Activated CD8-positive, alpha-beta T cell treated with anti-CD3 and anti-CD28 coated beads, Interleukin-2, amount 10 ng/mL, durations not matched to agents 7 days and 5 days (primary cell): ENCODE measurements around the gene CRKL. TPM values are rescaled to one million over a fixed set of nuclear protein-coding genes. Genes with fewer than 3 reads are reported as not detected.

Source experiments
- ATAC-seq: fragments of 150-1000 bp; cut with Tn5 transposase; one replicate; pipeline ENCODE4 v1.10.0; 2021; ENCODE audit warnings: moderate library complexity
- CTCF ChIA-PET: fragments of 350-600 bp; sonication (Branson Sonifier 250); formaldehyde crosslinking; loops from one replicate; lab custom pipeline; 2021; ENCODE audit warnings: antibody characterized with exemption; lab: Charles Lee
- POLR2A ChIA-PET: fragments of 350-600 bp; sonication (Branson Sonifier 250); formaldehyde crosslinking; loops from one replicate; lab custom pipeline; 2021; ENCODE audit warnings: antibody characterized with exemption; lab: Charles Lee
- DNase-seq: peaks from one replicate; pipeline ENCODE4 v3.0.0-alpha.2; 2020
- H3K27ac Mint-ChIP-seq: one replicate; pipeline ENCODE4 v1.8.0; 2021; ENCODE audit warnings: mild to moderate bottlenecking, mixed read lengths
- H3K27me3 Mint-ChIP-seq: one replicate; pipeline ENCODE4 v1.8.0; 2021; ENCODE audit warnings: low read depth, mixed read lengths
- H3K36me3 Mint-ChIP-seq: one replicate; pipeline ENCODE4 v1.8.0; 2021; ENCODE audit warnings: low read depth, mixed read lengths
- H3K4me1 Mint-ChIP-seq: one replicate; pipeline ENCODE4 v1.8.0; 2021; ENCODE audit warnings: low read depth, mixed read lengths
- H3K4me3 Mint-ChIP-seq: one replicate; pipeline ENCODE4 v1.8.0; 2021; ENCODE audit warnings: mild to moderate bottlenecking, mixed read lengths
- H3K9me3 Mint-ChIP-seq: one replicate; pipeline ENCODE4 v1.8.0; 2022; ENCODE audit warnings: mixed read lengths; ENCODE audit not compliant: insufficient read depth
- total RNA-seq, 2 experiments: library from RNA; stranded (reverse); gene quantifications; one replicate each; pipeline ENCODE4 v1.2.3, GENCODE V29; 2021

Gene CRKL
- total RNA-seq, 2 experiments from 2014 or later = 87.0 to 87.4 TPM

DNA sequence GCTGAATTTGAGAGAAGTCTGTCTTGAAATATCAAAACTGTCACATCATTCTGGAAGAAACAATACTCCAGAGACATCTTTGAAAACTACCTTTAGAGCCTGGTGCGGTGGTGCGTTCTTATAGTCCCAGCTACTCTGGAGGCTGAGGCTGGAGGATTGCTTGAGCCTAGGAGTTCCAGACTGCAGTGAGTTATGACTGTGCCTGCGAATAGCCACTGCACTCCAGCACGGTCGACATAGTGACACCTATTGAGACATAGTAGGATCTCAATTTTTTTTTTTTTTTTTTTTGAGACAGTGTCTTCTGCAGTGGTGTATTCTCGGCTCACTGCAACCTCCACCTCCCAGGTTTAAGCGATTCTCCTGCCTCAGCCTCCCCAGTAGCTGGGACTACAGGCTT lies 38.3 kb downstream of the CRKL start:
- Mint-ChIP-seq H3K36me3 (peaks cover 24% of the 10 kb centered on the region), H3K9me3 (no peaks in the 10 kb centered on the region), H3K27me3 (peaks cover 17% of the 10 kb centered on the region), H3K27ac (no peak overlapping the region), H3K4me1 (peaks cover 4% of the 10 kb centered on the region), H3K4me3 (no peak overlapping the region)
- DNase-seq (no peak), ATAC-seq (no peak)
- CTCF ChIA-PET = no interaction called here
- POLR2A ChIA-PET = interaction anchor here (1.0 kb wide), 1 partner anchor 18 kb away, joined by 3 read pairs; no protein-coding TSS in a partner anchor

DNA sequence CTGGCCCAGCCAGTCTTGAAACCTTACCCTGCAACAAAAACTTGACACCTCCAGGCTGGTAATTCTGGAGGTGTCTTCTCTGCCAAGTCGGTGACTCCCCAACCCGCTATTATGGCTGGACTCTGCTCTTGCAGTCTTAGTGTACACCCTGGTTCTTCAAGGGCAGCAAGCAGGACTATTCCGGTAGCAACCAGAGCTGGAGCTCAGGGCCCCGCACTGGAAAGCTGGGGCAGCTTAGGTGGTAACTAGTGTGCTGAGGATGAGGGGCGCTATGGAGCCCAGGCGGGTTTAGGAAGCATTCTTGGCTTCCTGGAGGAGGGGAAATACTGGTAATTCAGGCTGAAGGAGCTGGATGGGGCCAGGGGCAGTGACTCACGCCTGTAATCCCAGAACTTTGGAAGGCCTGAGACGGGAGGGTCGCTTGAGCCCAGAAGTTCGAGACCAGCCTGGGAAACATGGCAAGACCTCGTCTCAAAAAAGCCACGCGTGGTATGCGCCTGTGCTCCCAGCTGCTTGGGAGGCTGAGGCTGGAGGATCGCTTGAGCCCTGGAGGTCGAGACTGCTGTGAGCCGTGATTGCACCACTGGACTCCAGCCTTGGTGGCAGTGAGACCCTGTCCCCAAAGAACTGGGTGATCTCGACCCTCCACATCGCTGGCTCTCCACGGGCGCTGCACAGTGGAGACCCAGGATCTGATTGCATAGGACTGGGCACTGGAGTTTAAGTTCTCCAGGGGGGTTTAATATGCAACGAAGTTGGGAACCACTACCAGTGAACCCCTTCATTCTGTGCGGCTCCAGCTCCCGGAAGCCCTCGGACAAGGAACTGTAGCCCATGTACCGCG lies 39.3 kb downstream of the CRKL start:
- H3K4me3 Mint-ChIP-seq = peak overlapping the region; percentile 31
- ChIA-PET POLR2A (interaction anchor here (1.0 to 1.1 kb wide), 2 partner anchors 46 to 87 kb away, joined by 3 read pairs; partner anchors contain the start of gene THAP7), CTCF (interaction anchor here (0.8 to 1.1 kb wide), 2 partner anchors 146 to 152 kb away, joined by 3 to 4 read pairs; no protein-coding TSS in a partner anchor)
- H3K36me3 Mint-ChIP-seq = peaks cover 18% of the 10 kb centered on the region
- no peak overlapping the region for H3K27ac Mint-ChIP-seq
- no peak for ATAC-seq
- H3K4me1 Mint-ChIP-seq = peaks cover 4% of the 10 kb centered on the region
- H3K27me3 Mint-ChIP-seq = peaks cover 18% of the 10 kb centered on the region
- no peak for DNase-seq
- H3K9me3 Mint-ChIP-seq = no peaks in the 10 kb centered on the region

DNA sequence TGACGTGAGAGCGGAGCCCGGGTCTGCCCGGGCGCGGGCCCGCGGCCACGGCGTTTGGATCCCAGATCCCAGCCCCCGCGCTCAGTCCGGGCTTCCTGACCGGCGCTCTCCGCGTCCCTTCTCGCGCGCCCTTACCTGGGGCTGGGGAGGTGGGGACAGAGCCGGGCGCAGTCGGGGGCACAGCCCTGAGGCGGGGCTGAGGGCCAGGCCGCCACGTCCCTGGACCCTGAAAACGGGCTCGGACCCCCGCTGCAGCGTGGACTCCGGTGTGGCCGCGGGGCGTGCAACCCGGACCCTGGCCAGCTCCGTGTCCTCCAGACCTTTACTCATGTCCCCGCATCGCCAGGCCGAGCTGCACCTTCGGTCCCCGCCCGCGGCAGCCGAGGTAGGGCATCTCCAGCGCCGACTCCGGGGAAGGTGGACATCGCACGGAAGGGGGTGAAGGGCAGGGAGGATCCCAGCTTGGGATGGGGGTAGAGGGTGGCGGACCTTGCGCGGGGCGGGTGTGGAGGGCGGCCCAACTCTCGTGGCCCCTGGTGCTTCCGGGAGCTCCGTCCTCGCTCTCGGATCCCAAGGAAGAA lies 40.0 kb downstream of the CRKL start:
- Mint-ChIP-seq H3K9me3 (no peaks in the 10 kb centered on the region), H3K4me1 (peaks cover 4% of the 10 kb centered on the region), H3K4me3 (peak overlapping the region; percentile 61), H3K36me3 (peaks cover 13% of the 10 kb centered on the region), H3K27ac (no peak overlapping the region), H3K27me3 (peaks cover 18% of the 10 kb centered on the region)
- ChIA-PET POLR2A (interaction anchor here (0.7 to 1.1 kb wide), 3 partner anchors 45 to 98 kb away, joined by 3 read pairs; partner anchors contain the start of genes PI4KA, SNAP29 and THAP7), CTCF (interaction anchor here (0.8 to 1.1 kb wide), 2 partner anchors 145 to 153 kb away, joined by 3 to 4 read pairs; no protein-coding TSS in a partner anchor)
- ATAC-seq (peak; percentile 21), DNase-seq (no peak)

DNA sequence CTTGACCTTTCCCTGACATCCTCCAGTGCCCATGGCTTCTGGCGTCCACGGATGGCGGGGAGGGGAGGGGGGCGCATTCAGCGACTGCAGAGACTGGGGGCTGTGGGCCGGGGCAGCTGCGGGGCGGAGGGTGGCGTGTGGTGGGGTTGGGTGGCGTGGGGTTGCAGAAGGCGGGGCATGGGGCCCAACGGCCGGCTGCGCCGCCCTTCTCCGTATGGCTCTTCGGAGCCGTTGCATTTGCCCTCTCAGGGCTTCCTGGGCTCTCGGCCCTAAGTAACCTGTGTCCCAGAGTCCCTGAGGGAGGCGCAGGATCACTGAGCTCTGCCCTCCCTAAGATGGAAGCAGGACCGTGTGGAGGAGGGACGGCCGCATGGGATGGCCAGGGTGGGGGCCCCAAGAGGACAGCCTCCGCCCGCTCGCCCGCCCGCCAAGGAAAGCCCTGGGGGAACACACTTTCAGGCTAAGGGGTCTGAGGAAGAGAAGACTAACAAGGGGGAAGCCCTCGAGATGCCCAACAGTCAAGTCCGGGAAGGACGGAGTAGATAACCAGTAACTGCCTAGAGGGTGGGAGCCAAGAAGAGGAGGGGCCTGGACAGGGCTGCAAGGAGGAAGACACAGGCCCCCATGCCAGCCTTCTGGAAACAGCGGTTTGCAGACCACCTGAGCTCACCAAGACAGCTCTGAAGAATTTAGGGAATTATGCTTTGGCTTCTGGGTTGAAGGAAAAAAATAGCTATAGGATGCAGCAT lies 40.6 kb downstream of the CRKL start:
- peak overlapping the region; percentile 61 for H3K4me3 Mint-ChIP-seq
- H3K4me1 Mint-ChIP-seq = peaks cover 4% of the 10 kb centered on the region
- DNase-seq = no peak
- H3K27ac Mint-ChIP-seq = no peak overlapping the region
- ChIA-PET POLR2A (interaction anchor here (0.7 to 1.2 kb wide), 3 partner anchors 15 to 99 kb away, joined by 3 read pairs; partner anchors contain the start of genes PI4KA, SNAP29 and THAP7), CTCF (interaction anchor here (1.2 kb wide), 1 partner anchor 25 kb away, joined by 3 read pairs; the partner anchor contains the start of gene LZTR1)
- ATAC-seq = peak; percentile 52
- H3K27me3 Mint-ChIP-seq = peaks cover 18% of the 10 kb centered on the region
- H3K36me3 Mint-ChIP-seq = peaks cover 7% of the 10 kb centered on the region
- no peaks in the 10 kb centered on the region for H3K9me3 Mint-ChIP-seq

DNA sequence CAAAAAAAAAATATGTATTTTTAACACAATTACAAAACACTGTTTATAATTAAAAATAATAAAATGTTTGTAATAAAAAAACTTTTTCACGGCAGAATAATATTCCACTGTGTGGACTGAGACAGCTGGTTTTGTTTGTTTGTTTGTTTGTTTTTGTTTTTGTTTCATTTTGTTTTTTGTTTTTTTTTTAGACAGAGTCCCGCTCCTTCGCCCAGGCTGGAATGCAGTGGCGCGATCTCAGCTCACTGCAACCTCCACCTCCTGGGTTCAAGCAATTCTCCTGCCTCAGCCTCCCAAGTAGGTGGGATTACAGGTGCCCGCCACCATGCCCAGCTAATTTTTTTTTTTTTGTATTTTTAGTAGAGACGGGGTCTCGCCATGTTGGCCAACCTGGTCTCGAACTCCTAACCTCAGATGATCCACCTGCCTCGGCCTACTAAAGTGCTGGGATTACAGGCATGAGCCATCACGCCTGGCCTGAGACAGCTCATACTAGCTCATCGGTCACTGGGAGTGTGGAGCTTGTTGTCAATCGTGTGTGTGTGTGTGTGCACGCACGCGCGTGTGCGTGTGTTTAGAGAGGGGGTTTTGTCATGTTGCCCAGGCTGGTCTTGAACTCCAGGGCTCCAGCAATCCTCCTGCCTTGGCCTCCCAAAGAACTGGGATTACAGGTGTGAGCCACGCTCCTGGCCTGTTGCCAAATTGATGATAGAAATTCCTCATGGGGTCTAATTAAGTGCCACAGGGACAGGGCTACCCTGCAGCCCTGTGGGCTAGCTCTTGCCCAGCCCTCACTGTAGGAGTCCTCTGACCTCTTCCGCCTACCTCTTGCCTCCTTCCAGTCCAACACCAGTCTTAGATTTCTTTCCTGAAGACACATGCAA lies 42.6 kb downstream of the CRKL start:
- ATAC-seq = no peak
- peaks cover 10% of the 10 kb centered on the region for H3K4me1 Mint-ChIP-seq
- ChIA-PET CTCF (interaction anchor here (1.1 kb wide), 1 partner anchor 156 kb away, joined by 3 read pairs; no protein-coding TSS in a partner anchor), POLR2A (no interaction called here)
- H3K4me3 Mint-ChIP-seq = no peak overlapping the region
- no peak overlapping the region for H3K27ac Mint-ChIP-seq
- no peaks in the 10 kb centered on the region for H3K9me3 Mint-ChIP-seq
- peaks cover 26% of the 10 kb centered on the region for H3K27me3 Mint-ChIP-seq
- peaks cover 1% of the 10 kb centered on the region for H3K36me3 Mint-ChIP-seq
- no peak for DNase-seq

DNA sequence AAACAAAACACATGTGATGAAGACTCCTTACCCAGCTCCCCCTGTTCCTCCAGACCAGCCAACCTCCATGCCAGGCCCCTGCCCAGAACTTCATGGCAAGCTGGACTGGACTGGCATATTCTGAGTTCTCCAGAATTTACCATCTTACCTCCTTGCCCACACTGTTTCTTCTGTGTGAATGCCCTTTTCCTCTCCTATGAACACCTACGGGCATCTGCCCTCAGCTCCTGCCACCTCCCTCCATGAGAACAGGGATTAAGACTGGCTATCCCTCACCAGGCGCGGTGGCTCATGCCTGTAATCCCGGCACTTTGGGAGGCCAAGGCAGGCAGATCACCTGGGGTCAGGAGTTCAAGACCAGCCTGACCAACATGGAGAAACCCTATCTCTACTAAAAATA lies 43.4 kb downstream of the CRKL start:
- H3K9me3 Mint-ChIP-seq = no peaks in the 10 kb centered on the region
- ChIA-PET CTCF (interaction anchor here (1.1 kb wide), 1 partner anchor 156 kb away, joined by 3 read pairs; no protein-coding TSS in a partner anchor), POLR2A (no interaction called here)
- H3K4me1 Mint-ChIP-seq = peaks cover 10% of the 10 kb centered on the region
- DNase-seq = no peak
- ATAC-seq = no peak
- H3K27me3 Mint-ChIP-seq = peaks cover 26% of the 10 kb centered on the region
- no peak overlapping the region for H3K27ac Mint-ChIP-seq
- peaks cover 1% of the 10 kb centered on the region for H3K36me3 Mint-ChIP-seq
- no peak overlapping the region for H3K4me3 Mint-ChIP-seq

DNA sequence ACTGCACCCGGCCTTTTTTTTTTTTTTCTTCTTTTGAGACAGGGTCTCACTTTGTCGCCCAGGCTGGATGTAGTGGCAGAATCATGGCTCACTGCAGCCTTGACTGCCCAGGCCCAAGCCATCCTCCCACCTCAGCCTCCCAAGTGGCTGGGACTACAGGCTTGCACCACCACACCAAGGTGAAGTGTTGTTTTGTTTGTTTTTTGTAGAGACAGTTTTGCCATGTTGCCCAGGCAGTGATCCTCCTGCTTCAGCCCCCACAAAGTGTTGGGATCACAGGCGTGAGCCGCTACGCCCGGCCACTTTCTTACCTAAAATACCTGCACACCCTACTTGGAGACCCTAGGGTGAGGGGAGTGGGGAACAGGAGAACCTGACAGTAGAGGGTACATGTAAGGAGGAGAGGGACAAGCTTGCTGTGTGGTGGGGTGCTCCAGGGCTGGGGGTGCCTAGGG lies 45.3 kb downstream of the CRKL start:
- CTCF ChIA-PET = interaction anchor here (1.2 to 3.5 kb wide), 2 partner anchors 9 to 20 kb away, joined by 4 to 9 read pairs; partner anchors contain the start of gene LZTR1
- Mint-ChIP-seq H3K4me3 (no peak overlapping the region), H3K27me3 (peaks cover 21% of the 10 kb centered on the region)

DNA sequence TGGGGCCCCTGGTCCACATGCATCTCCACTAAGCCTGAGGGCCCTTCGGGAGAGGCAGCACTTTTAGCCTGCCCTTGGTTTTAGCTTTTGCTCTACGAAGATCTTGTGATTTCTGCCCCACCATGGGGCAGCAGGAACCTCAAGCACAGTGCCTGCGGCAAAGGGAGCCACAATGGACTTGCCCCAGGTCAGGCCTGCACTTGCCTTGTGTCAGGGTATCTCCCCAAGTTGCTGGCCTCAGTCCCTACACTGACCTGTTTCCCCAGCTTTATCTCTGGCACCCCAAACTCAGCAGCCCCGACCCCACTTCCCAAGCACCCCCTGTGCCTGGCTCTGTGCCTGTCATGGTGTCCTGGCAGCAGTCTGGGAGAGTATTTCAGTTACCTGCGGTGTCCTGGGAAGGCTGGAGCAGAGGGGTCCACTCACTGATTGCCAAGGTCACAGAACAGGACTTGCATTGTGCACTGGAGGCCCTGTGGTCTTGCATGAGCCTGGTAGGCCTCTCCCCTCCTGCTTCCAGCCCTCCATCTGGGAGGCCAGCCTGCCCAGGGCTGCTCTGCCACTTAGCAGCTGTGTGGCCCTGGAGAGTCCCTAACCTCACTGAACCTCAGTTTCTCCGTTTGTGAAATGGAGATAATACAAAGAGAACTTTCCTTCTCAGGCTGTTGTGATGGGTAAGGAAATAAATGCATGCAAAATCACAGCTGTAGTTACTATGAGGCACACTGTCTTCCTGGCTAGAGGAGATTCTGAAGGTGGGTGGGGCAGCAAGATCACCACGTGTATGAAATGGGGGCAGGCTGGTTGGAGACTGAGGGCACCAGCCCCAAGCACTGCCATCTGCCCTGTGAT lies 46.2 kb downstream of the CRKL start:
- H3K27ac Mint-ChIP-seq = no peak overlapping the region
- no peaks in the 10 kb centered on the region for H3K9me3 Mint-ChIP-seq
- no peak for ATAC-seq
- H3K27me3 Mint-ChIP-seq = peaks cover 13% of the 10 kb centered on the region
- no peaks in the 10 kb centered on the region for H3K36me3 Mint-ChIP-seq
- ChIA-PET POLR2A (no interaction called here), CTCF (interaction anchor here (1.2 to 3.5 kb wide), 2 partner anchors 10 to 19 kb away, joined by 4 to 9 read pairs; partner anchors contain the start of gene LZTR1)
- no peak overlapping the region for H3K4me3 Mint-ChIP-seq
- H3K4me1 Mint-ChIP-seq = peaks cover 10% of the 10 kb centered on the region
- DNase-seq = no peak

More for the DNA sequence above, 45.3 kb downstream of the CRKL start:
- H3K4me1 Mint-ChIP-seq = peaks cover 12% of the 10 kb centered on the region
- H3K36me3 Mint-ChIP-seq = no peaks in the 10 kb centered on the region
- H3K27ac Mint-ChIP-seq = no peak overlapping the region
- ATAC-seq (no peak), DNase-seq (no peak)
- no peaks in the 10 kb centered on the region for H3K9me3 Mint-ChIP-seq
- POLR2A ChIA-PET = no interaction called here

DNA sequence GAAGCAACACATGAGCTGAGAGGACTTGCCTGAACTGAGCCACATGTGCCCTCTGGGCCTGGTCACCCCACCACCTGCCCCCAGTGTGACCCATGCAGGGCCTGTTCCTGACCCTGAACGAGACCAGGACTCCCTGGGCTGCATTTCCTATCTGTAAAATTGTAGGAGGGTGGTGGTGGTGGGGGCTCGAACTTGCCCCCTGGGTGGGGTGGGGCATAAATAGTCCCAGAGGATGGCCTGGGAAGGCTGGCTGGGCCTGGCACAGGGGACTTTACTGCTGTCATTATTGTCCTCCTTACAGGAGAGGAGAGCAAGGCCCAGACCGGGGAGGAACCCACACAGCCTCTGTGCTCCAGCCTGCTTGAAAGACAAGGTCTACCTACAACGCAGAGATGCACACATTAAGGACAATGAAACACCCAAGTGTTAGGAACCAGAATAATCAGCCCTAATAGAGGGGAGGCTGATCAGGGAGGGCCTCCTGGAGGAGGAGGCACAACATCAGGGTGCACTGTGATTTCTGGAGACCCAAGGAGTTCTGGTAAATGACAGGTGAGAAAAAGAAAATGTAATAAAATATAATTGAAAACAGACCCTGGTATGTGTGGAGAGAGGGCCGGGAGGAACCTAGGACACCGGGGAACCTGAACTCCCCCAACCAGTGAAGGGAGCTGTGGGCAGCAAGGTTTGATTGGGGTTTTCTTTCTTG lies 47.0 kb downstream of the CRKL start:
- ChIA-PET CTCF (interaction anchor here (3.5 kb wide), 1 partner anchor 11 kb away, joined by 9 read pairs; no protein-coding TSS in a partner anchor), POLR2A (no interaction called here)
- H3K36me3 Mint-ChIP-seq = no peaks in the 10 kb centered on the region
- H3K4me3 Mint-ChIP-seq = peak overlapping the region; percentile 48
- H3K4me1 Mint-ChIP-seq = peaks cover 10% of the 10 kb centered on the region
- DNase-seq (no peak), ATAC-seq (no peak)
- H3K27ac Mint-ChIP-seq = no peak overlapping the region
- H3K27me3 Mint-ChIP-seq = peaks cover 13% of the 10 kb centered on the region
- H3K9me3 Mint-ChIP-seq = no peaks in the 10 kb centered on the region
